GM19395 (cell line): ENCODE results near the gene GNG13.

ENCODE experiments used
- ATAC-seq: cut with Tn5 transposase; IDR thresholded peaks from one replicate; pipeline ENCODE4 v1.9.1; 2021; ENCODE audit warnings: mild to moderate bottlenecking, moderate library complexity; ENCODE audit not compliant: unreplicated experiment

GNG13 gene

DNA sequence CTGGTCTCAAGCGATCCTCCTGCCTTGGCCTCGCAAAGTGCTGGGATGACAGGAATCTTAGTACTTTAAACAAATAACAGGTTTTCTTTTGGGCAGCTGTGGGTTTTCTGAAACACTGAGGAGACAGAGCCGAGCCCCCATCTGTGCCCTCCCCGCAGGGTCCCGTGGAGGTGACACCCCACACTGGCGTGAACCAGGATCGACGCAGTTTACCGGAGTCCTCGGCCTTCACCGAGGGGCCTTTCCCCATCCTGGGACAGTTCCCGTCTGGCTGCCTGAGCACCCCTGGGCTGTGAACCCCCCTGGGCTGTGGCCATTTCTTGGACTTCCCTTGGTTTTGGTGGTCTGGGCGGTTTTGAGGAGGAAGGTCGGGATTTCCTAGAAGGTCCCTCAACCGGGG, 15.3 kb upstream of the GNG13 start:
- ATAC-seq = no peak

DNA sequence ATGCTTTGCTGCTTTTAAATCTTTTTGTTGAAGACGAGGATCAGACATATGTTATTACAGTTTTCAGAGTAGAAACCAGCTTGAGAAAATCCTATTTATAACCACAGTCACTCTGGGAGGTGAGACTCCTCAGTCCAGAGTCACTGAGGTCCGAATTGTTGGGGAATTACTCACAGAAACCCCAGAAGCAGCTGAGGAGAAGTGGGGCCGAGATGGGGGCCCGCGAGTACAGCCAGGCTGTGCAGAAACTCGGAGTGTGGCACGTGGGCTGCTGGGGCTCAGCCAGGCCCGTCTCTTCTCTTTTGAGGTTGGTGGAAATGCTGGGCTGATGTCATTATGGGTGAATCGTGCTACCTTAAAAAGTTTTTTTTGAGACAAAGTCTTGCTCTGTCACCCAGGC, 14.4 kb upstream of the GNG13 start:
- no peak for ATAC-seq

DNA sequence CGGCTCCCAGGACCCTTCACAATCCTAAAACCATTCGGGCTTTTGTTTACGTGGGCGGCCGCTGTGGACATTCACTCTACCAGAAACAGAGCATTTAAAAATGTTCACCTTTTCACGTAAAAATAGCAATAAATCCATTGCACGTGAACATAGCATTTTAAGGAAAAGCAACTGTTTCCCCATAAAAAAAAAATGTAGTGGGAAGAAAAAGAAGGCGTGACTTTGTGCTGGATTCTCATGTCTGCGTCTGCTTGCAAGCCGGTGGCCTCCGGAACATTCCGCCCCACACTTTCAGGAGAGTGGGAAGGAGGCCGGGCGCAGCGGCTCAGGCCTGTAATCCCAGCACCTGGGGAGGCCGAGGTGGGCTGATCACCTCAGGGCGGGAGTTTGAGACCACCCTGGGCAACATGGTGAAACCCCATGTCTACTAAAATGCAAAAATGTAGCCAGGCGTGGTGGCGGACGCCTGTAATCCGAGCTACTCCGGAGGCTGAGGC, 13.4 kb upstream of the GNG13 start:
- ATAC-seq = no peak

DNA sequence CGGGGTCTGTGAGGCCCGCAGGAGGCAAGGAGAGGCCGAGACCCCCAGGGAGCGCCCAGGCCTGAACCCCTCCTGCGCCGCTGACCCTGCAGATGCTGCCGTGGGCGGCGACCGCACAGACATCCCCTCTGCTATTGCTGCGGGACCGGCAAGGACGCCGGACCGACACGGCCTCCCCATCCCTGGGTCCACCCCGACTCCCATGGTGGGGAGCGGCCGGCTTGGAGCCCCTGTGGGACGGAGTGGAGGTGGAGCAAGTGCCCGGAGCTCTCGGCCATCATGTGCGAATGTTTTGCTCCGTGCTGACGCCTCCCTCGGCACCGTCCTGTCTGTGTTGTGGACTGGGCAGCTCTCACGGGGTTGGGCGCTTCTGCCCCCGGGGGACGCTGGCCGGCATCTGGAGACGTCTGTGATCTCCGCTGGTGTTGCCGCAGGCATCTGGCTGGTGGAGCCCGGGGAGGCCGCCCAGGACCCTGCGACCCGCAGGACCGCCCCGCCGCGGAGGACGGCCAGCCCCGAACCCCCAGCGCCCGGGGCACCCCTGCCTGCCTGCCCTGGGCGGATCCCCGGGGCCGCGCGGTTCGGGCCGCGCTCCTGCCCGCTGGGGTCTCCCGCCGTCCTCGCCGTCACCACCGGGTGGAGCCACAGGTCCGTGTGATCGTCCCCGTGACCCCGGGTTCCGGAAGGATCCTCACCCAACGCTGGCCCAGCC, 12.8 kb upstream of the GNG13 start:
- no peak for ATAC-seq

DNA sequence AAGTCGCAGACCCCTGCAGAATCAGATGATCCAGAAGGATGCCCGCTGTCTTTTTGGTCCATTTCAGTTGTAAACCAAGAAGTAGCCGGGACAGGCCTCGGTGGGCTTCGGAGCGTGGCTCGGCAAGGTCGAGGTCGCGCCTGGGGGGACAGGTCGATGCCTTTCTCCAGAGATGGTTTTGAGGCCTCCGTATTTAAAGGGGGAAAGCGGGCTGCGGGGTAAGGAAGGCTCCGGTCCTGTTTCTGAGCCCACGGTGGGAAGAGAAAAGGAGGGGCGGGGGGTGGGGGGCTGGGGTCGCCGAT, 7.5 kb upstream of the GNG13 start:
- ATAC-seq = no peak

DNA sequence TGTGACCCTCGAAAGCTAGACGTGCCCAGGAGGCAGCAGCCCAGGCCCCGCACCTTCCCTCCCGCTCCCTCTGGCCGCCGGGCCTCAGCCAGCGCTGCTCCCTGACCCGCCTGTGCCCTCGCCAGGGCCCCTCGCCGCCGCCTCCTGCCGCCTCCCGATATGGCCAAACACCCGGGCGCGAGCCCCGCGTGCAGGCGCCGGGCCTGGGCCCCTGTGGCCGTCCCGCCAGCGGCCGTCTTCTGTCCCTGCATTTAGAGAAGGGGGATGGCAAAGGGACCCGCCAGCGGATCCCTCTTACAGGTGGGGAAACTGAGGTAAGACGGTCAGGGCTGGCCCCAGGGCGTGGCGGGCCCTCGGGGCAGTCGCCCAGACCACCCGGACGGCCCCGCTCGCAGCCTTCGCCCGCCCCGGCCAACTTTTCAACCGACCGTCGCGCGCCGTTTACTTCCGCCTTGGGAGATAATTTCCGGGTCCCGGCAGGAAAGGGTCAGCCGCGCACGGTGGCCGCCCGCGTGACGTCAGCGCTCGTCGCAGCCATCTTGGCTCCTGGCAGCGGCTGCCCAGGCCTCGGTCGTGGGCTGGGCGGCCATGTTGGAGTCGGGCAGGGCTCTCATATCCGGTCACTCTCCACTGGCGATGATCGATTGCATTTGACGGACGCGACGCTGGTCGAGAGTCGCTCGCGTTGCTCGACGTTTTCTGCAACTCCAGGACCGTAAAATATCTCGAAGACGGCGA, 7.0 kb upstream of the GNG13 start:
- peak; percentile 88 for ATAC-seq

DNA sequence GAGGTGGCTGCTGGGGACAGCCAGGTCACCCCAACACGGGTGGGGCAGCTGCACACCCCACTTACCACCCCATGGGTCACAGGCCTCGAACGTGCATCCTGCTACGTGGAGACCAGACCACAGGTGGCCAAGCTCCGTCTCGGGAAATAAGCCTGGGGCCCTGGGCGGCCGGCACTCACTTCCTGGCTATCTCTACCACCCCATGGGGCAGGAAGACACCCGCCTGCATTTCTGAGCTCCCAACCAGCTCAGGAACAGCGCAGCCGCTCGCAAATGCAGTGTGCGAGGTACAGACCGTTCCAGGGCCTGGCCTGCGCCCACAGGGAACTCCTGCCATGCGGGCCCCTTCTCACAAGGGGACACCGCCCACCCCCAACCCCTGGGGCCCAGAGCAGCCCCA, 4.9 kb upstream of the GNG13 start:
- ATAC-seq = no peak

DNA sequence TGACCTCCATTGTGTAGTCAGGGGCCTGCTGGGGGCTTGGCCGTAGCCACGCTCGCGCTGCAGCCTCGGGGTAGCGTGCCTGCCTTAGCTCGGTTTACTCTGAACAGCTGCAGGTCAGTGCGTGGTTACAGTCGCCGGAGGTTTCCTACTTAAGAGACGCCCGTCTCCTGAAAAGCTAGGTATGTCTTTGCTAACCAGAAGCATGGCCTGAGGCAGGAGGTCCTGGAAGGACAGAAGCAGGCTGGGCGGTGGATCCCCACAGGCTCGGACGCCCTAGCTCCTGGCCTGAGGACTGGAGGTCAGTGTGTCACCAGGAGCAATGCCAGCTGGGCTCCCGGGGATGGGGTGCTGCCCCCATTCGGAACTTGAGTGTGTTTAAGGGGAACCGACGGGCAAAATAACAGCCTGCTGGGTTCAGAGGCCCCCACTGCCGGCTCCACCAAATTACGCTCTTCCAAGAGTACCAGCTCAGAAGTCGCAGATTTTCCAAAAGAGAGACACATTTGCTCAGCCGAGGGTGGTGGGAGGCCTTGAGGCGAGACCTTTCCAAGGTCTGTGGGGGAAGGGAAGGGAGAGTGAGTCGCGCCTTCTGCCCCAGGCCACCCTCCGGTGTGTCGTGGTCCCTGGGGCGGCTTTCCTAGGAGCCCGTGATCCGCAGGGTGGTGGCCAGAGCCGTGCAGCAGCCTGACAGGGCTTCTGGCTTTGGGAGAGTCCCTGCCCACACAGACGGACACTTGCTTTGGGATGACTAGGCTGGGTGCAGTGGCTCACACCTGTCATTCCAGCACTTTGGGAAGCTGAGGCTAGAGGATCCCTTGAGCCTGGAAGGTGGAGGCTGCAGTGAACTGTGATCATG, 3.9 kb upstream of the GNG13 start:
- ATAC-seq = no peak

DNA sequence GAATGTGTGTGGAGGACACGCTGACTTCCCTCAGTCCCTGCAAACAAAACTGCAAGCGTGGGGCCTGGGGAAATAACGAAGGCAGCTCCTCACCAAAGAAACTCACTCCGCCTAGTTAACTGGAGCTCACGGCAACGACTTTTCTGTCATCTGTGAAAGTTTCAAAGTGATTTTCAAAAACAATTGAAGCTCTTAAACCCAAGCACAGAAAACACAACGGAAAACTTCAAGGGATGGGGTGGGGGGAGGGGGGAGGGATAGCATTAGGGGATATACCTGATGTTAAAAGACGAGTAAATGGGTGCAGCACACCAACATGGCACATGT, 3.2 kb upstream of the GNG13 start:
- no peak for ATAC-seq

DNA sequence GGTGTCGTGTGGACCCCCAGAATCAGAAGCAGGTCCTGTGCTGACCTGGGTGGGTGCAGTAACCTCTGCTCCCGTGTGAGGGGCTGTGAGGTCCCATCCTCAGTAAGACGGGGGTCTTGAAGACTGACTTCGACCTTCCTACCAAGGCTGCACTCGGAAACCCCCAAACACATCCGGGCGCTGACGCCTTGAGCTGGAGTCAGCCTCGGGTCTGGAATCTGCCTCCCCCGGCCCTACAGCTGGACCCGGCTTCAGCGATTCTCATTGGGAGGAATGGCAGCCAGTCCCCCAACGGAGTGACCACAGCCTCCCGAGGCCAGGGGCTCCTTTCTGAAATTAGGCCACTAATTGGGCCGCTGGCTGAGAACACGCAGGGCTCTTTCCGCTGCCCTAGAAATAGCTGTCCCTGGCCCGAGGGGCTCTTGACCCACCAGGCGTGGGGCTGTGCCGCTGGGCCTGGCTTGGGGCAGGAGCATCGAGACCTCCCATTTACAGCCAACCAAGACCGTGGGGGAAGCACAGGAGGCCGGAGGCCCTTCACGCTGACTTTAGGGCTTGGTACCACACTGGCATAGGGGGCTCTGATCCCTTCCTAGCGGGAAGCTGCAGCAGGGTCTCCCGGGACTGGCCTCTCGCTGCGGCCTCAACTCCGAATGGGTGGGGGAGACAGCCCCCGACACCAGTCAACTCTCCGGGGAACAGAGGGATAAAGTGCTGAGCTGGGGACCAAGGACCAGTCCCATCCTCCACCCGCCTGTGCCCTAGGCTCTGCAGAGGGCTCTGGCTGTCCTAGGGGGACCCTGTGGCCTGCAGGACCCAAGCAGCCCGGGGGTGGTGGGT, 2.6 kb upstream of the GNG13 start:
- no peak for ATAC-seq

DNA sequence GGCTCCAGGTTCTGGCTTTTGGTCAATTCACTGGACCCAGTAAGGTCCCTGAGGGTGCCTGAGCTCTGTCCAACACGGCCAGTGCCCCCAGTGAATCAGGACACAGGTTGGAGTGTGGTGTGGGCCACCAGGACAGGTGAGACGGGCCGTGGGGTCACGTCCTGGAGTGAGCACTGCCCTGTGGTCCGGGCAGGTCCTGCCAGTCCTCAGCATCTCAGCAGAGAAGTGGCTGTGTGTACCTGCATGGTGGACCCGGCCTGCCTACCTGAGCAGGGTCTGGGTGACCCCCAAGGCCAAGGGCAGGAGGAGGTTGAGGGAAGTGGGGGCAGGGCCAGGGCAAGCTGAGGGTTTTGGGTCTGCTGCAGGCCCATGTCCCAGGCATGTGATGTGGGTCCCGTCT, 1.9 kb upstream of the GNG13 start:
- ATAC-seq = no peak

DNA sequence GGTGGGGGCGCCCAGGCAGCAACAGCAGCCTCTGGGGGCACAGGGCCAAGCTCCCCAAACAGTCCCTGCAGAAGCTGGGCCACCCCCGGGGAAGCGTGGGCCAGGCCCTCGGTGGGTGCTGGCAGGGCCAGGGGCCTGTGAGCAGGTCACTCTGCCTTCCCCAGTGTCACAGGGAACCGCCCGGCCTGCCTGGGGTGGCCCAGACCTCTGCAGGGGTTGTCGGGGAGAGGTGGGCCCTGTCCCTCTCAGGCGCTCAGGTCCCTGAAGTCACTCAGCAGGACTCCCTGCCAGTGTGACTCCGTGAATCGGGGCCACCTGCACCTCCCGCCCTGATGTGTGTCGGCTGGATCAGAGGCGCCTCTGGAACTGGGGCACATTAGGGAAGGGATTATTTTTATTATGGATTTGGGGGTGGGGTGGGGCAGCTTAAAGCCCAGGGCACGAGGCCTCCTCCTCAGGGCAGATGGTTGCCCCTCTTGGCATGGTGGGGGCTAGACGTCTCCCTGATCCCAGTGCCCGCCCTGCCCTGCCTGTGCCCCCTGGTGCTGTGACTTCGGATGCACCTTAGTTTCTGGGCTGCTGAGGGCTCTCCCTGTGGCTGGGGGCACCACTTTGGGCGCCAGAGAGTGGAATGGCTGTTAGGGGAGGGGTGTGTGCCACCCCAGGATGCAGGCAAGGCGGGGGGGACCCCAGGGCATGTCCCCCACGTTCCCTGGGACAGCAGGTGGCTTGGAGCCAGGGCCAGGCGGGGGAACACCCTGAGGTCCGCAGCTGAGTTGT, 1.2 kb upstream of the GNG13 start:
- no peak for ATAC-seq

DNA sequence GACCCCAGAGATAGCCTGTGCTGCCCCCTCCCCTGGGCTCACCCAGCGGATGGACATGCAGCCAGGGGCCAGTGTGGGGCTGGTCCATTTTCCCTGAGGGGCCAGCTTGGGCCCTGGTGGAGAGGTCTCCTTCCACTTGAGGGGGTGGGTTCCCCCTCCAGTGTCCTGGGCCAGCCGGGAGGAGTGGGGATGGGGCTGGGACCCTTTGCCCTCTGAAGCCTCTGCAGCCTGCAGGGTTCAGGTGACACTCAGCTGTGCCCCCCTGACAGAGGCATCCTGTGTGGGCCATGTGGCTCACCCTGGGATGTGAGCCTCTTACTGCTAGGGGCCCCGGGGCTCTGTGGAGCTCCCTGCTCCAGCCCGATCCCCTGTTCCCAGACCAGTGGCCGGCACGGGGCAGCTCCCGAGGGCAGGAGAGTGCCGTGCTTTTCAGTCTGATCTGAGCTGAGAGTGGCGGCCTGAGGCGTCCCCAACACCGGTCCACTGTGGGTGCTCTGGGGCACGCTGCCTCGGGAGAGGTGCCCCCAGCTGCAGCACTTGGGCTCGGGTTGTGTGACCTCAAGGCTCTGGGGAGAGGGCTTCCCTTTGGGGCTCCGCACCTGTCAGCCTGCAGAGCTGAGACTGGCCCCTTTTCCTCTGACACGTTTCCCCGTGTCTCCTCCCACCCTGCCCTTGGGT, 439 bp upstream of the GNG13 start:
- ATAC-seq = no peak

DNA sequence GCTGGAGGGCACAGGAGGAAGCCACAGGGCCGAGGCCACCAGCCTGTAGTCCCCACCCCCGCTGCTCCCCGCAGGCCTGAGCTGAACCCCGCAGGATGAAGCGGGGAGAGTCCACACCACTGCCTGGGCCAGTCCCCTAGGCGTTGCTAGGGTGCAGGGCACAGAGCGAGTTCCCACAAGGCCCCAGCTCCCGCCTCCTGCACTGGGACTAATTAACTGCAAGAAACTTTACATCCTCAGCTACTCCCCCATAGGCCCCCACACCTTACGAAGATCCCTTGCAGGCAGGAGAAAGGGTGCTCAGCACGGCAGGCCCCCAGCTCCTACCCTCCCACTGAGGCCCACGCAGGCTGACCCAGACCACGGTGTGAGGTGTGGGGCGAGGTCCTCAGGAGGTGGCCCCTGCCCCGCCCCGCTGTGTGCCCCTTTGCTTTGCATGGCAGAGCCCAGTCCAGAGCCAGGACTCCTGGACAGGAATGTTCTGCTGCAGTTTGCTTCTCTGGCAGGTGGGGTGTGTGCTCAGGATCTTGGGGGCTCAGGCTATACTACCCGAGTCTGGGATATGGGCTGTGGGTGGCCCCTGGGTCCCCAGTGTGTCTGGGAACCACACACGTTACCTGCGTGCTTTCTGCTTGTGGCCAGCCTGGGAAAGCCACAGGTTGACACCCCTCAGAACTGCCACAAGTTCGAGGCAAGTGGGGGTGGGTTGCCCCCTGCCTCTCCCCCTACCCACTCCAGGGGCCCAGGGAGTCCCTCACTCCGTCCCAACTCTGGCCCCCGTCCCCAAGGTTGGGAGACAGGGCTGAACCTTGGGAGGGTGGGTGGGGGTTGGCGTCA, 1.2 kb downstream of the GNG13 start:
- ATAC-seq = no peak

DNA sequence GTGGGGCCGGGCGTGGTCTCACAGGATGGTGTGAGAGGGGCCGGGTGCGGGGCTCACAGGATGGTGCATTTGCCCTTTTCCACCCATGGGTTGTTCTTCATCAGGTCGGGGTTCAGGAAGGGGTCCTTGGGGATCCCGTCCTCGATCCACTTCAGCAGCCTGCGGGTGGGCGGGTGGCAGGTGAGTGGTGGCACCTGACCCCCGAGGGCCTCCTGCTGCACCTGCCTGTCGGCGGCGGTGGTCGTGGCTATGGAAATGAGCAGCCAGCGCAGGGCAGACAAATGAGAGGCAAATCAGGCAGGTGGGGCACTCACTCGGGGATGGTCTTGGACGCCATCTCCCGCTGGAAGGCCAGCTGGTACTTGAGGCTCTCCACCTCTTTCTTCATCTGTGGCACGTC, 1.9 kb downstream of the GNG13 start:
- no peak for ATAC-seq

DNA sequence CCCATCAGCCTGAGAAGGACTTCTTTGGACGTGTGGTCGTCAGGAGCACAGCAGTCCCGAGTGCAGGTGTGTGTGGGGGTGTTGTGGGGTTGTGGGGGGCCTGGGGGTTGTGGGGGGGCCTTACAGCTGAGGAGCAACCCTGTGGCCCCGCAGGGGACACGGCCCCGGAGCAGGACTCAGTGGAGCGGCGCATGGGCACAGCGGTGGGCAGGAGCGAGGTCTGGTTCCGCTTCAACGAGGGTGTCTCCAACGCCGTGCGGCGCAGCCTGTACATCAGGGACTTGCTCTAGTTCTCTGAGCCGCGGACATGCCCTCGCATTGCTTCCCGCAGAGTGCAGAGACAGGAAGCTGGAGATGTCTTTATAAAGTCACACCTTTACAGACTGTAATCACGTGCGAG, 2.8 kb downstream of the GNG13 start:
- no peak for ATAC-seq

DNA sequence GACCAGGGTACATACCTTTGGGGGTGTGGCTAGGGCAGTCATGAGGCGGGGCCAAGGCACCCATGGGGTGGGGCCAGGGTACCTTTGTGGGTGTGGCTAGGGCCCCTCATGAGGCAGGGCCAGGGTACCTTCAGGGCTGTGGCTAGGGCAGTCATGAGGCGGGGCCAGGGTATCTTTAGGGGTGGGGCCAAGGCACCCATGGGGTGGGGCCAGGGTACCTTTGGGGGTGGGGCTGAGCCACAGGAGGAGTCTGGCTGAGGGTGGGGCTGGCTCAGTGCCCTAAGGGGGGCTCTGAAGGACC, 3.5 kb downstream of the GNG13 start:
- ATAC-seq = no peak

DNA sequence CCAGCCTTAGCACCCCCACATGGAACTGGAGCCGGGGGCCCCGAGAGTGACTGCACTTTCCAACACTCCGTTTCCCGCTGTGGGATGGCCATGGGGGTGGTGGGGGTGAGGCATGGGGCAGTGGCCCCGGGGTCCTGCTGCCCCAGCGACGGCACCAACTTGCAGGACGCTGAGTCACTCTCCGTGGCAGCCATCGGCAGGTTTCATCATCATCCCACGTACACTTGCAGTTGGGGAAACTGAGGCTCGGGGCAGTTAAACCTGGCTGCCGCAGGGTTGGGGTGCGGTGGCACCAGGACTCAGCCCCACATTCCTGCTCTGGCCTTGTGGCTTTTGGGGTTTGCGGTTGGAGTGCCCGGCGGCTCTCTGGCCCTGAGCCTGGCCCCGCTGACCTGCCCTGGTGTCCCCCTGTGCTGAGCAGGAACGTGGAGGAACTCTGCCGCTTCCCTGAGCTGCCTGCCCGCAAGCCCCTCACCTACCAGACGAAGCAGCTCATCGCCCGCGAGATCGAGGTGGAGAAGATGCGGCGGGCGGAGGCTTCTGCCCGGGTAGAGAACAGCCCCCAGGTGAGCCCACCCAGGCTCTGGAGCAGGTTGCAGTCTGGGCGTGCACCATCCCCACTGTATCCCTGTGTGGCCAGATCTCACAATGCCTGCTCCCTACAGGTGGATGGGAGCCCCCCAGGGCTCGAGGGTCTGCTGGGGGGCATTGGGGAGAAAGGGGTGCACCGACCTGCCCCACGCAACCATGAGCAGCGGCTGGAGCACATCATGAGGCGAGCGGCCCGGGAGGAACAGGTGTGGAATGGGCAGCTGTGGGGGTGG, 4.0 kb downstream of the GNG13 start:
- no peak for ATAC-seq
